ENCODE data around the gene HP1BP3.

HP1BP3 gene

GRCh38 chr1:20770314-20771087 is 16.6 kb downstream of the HP1BP3 start:
- no peak for DNase-seq

- DNase-seq, result no peak
Measured at GRCh38 chr1:20767271-20767670, 19.8 kb downstream of the HP1BP3 start.

GRCh38 chr1:20763417-20763816 is 23.7 kb downstream of the HP1BP3 start:
- no peak for DNase-seq

- no peak for DNase-seq
Measured at GRCh38 chr1:20760322-20760721, 26.8 kb downstream of the HP1BP3 start.

DNA sequence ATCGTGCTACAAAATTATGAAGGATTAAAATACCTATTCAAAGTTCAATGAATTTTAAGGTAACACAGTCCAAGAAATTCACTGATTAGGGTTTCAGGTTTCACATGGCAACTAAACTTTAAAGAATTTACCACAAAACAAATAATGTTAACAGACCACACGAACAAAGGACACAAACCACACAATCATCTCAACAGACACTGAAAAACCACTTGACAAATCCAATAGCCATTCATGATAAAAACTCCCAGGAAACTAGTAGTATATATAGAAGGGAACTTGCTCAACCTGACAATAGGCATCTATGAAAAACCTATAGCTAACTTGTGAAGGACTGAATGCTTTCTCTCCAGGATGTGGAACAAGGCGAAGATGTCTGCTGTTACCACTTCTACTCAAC is 33.5 kb downstream of the HP1BP3 start:
- no peak for DNase-seq

DNA sequence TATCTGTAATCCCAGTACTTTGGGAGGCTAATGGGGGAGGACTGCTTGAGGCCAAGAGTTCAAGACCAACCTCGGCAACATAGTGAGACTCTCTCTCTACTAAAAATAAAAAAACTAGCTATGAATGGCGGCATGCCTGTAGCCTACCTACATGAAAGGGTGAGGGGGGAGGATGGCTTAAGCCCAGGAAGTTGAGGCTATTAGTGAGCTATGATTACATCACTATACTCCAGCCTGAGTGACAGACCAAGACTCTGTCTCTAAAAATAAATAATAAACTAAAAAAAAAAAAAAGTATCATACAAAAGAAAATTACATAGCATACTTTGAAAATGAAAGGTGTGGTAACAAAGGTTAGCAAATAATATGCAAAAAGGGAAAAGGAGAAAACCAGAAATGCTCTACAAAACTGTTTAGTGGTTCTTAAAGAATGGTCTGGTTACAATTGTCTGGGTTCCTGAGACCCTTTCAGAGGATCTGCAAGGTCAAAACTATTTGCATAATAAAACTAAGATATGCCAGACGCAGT is 35.6 kb downstream of the HP1BP3 start:
- no peak for DNase-seq

GRCh38 chr1:20742671-20743070 is 44.4 kb downstream of the HP1BP3 start:
- DNase-seq, result no peak

GRCh38 chr1:20740781-20741180 is 46.3 kb downstream of the HP1BP3 start:
- peak; percentile 11 for DNase-seq

DNA sequence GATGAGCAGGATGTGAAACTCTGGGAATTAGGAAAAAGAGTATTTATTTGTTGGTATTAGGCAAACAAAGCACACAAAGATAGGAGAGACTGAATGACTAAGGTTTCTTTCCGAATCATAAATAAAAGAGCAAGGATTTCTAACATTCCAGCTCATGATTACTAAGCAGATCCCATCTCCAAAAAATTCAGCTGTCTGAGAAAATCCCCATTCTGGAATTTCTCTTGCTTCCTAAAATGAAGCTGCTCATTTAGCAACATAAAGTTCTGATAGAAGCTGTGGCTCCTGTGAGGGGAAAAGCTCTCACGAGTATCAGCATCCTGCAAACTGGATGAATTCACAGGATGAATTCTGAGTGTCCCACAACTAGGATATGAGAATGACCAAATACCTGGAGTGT is 47.9 kb downstream of the HP1BP3 start:
- DNase-seq, result no peak

DNA sequence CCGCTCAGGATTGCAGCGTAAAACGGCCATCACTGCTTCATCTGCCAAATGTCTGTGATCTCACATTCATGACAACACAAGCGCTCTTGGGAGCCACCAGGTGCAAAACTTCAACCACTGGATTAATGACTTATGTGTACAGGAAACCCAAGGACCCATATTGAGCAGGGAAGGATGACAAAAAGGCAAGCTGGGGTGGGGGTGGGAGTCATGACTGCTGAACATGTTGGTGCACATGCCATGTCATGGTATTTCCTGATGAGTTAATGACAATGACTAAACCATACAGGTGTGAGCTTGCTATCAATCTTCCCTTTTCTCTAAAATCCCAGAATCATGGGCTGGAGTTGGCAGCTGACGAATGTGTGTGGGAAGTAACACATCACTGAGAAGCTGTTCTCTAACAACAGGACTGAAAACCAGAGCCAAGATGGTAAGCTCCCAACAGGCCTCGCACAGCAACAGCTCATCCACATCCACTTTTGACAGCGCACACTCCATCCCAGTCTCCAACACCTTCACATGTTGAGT is 51.5 kb downstream of the HP1BP3 start:
- DNase-seq, result no peak

GRCh38 chr1:20733360-20733975 is 53.6 kb downstream of the HP1BP3 start:
- DNase-seq, result no peak

GRCh38 chr1:20732588-20733359 is 54.3 kb downstream of the HP1BP3 start, which contains the start of gene SH2D5:
Gene SH2D5, minus strand, starts transcription at chr1:20732703. Its CDS starts 4,659 bp downstream, at chr1:20728044.
- no peak for DNase-seq

DNA sequence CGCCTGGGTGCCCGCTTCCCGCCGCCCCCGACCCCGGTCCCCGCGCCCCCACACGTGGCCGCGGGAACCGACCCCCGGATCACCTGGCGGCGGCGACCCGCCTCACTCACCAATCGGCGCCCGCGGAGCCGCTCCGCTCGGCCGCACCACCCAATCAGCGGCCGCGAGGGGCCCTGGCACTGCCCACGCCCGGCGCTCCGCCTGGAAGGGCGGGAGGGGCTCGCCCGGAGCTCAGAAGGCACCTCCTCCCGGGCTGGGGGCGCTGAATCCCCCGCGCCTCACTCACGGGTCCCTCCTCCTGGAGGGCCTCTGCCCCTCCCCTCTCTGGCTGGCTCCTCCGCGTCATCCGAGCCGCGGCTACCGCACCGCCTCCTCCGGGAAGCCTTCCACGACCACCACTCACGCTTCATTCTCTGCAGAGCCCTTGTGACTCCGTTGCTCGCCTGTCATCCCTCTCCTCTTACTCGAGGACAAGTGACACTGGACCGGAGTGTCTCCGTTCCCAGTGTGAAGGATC is 55.0 kb downstream of the HP1BP3 start:
- DNase-seq, result peak; percentile 57

- DNase-seq, result no peak
Measured at GRCh38 chr1:20731057-20731991, 55.8 kb downstream of the HP1BP3 start.

- DNase-seq, result no peak
Measured at GRCh38 chr1:20730690-20731056, 56.4 kb downstream of the HP1BP3 start.

GRCh38 chr1:20729990-20730689 is 57.0 kb downstream of the HP1BP3 start:
- DNase-seq, result no peak

- no peak for DNase-seq
Measured at GRCh38 chr1:20729155-20729931, 57.8 kb downstream of the HP1BP3 start.

- DNase-seq, result no peak
Measured at GRCh38 chr1:20728371-20729154, 58.5 kb downstream of the HP1BP3 start.

DNA sequence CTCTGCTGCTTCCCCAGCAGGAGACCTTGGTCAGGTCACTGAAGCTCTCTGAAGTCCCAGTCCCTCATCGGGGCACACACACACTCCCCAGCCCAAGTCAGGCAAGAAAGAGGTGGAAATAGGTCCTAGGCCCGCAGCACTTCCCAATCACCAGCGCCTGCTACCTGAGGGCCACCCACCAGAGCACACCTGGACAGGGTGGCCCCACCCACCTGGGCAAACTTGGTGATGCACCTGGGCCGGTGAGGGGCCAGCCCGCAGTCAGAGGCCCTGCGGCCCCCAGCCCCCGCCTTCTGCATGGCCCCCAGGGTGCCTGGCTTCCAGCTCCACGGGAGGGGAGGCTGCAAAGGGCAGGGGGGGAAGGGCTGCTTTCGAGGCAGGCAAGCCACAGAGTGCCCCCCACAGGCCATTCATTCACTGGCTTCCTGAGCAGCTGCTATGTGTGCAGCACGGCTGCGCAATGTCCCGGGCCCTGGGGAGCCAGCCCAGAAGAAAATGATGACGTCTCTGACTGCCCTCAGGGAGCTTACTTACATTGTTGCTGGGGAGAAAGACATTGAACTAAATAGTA is 59.3 kb downstream of the HP1BP3 start:
- no peak for DNase-seq

All from NCI-H446 treated with DMSO at 0.1 percent for 48 hours (cell line).